Effector memory CD4-positive, alpha-beta T cell (primary cell): ENCODE results near the gene PHGDH.

Experiments
- DNase-seq, 3 donors: peaks; one replicate each; pipeline ENCODE4 v3.0.0-alpha.2; 2020
- H3K27ac ChIP-seq: 2 replicates; pipeline ENCODE4 v1.7.0; 2013; ENCODE audit warnings: mild to moderate bottlenecking, low read length, moderate library complexity; ENCODE audit not compliant: insufficient read depth, poor library complexity, severe bottlenecking
- H3K27me3 ChIP-seq: replicated peaks from 2 replicates; pipeline ENCODE4 v1.7.0; 2013; ENCODE audit warnings: mild to moderate bottlenecking, low read length; ENCODE audit not compliant: insufficient read depth, control insufficient read depth, poor library complexity, severe bottlenecking
- H3K36me3 ChIP-seq: 2 replicates; pipeline ENCODE4 v1.7.0; 2013; ENCODE audit warnings: mild to moderate bottlenecking, low read length, moderate library complexity; ENCODE audit not compliant: control insufficient read depth, insufficient read depth
- H3K4me1 ChIP-seq: 2 replicates; pipeline ENCODE4 v1.7.0; 2013; ENCODE audit warnings: low read length, mild to moderate bottlenecking; ENCODE audit not compliant: control insufficient read depth, insufficient read depth, poor library complexity, severe bottlenecking
- H3K4me3 ChIP-seq: 2 replicates; pipeline ENCODE4 v1.7.0; 2013; ENCODE audit warnings: low read length, low read depth, mild to moderate bottlenecking; ENCODE audit not compliant: insufficient read depth, poor library complexity, severe bottlenecking
- H3K9me3 ChIP-seq: 2 replicates; pipeline ENCODE4 v1.7.0; 2013; ENCODE audit warnings: mild to moderate bottlenecking, low read length, moderate library complexity; ENCODE audit not compliant: control insufficient read depth

PHGDH gene

GRCh38 chr1:119713039-119713748 lies 1.5 kb downstream of the PHGDH start:
- Histone ChIP-seq H3K4me3 (no peak overlapping the region), H3K4me1 (no peaks in the 10 kb centered on the region), H3K36me3 (no peaks in the 10 kb centered on the region), H3K27ac (no peak overlapping the region), H3K9me3 (no peaks in the 10 kb centered on the region), H3K27me3 (no peaks in the 10 kb centered on the region)
- no peak for DNase-seq

- no peak for DNase-seq
- Histone ChIP-seq H3K4me3 (no peak overlapping the region), H3K4me1 (no peaks in the 10 kb centered on the region), H3K36me3 (no peaks in the 10 kb centered on the region), H3K27me3 (no peaks in the 10 kb centered on the region), H3K9me3 (no peaks in the 10 kb centered on the region), H3K27ac (no peak overlapping the region)
Observed at GRCh38 chr1:119713749-119714456, 2.2 kb downstream of the PHGDH start.

- Histone ChIP-seq H3K4me3 (no peak overlapping the region), H3K9me3 (no peaks in the 10 kb centered on the region), H3K27ac (no peak overlapping the region), H3K27me3 (no peaks in the 10 kb centered on the region), H3K4me1 (no peaks in the 10 kb centered on the region), H3K36me3 (no peaks in the 10 kb centered on the region)
- DNase-seq = no peak
Observed at GRCh38 chr1:119714583-119714982, 2.8 kb downstream of the PHGDH start.

GRCh38 chr1:119715542-119715941 lies 3.8 kb downstream of the PHGDH start:
- Histone ChIP-seq H3K4me1 (no peaks in the 10 kb centered on the region), H3K36me3 (no peaks in the 10 kb centered on the region), H3K27me3 (no peaks in the 10 kb centered on the region), H3K27ac (no peak overlapping the region), H3K9me3 (no peaks in the 10 kb centered on the region), H3K4me3 (no peak overlapping the region)
- DNase-seq = no peak

- no peaks in the 10 kb centered on the region for H3K4me1 ChIP-seq
- H3K36me3 ChIP-seq = no peaks in the 10 kb centered on the region
- no peaks in the 10 kb centered on the region for H3K27me3 ChIP-seq
- no peaks in the 10 kb centered on the region for H3K9me3 ChIP-seq
- DNase-seq = no peak
- no peak overlapping the region for H3K27ac ChIP-seq
- H3K4me3 ChIP-seq = no peak overlapping the region
Observed at GRCh38 chr1:119718409-119718808, 6.7 kb downstream of the PHGDH start.

GRCh38 chr1:119718972-119719371 lies 7.2 kb downstream of the PHGDH start:
- Histone ChIP-seq H3K36me3 (no peaks in the 10 kb centered on the region), H3K4me3 (no peak overlapping the region), H3K4me1 (no peaks in the 10 kb centered on the region), H3K9me3 (no peaks in the 10 kb centered on the region), H3K27me3 (no peaks in the 10 kb centered on the region), H3K27ac (no peak overlapping the region)
- DNase-seq = no peak

- Histone ChIP-seq H3K4me1 (no peaks in the 10 kb centered on the region), H3K4me3 (no peak overlapping the region), H3K27me3 (no peaks in the 10 kb centered on the region), H3K9me3 (no peaks in the 10 kb centered on the region), H3K27ac (no peak overlapping the region), H3K36me3 (no peaks in the 10 kb centered on the region)
- no peak for DNase-seq
Observed at GRCh38 chr1:119720866-119721440, 9.2 kb downstream of the PHGDH start.

- DNase-seq = no peak
- H3K4me1 ChIP-seq = no peaks in the 10 kb centered on the region
- no peak overlapping the region for H3K27ac ChIP-seq
- no peak overlapping the region for H3K4me3 ChIP-seq
- no peaks in the 10 kb centered on the region for H3K27me3 ChIP-seq
- no peaks in the 10 kb centered on the region for H3K36me3 ChIP-seq
- H3K9me3 ChIP-seq = no peaks in the 10 kb centered on the region
Observed at GRCh38 chr1:119721896-119722295, 10.2 kb downstream of the PHGDH start.

GRCh38 chr1:119724611-119725218 lies 13.0 kb downstream of the PHGDH start:
- Histone ChIP-seq H3K27ac (no peak overlapping the region), H3K4me1 (no peaks in the 10 kb centered on the region), H3K27me3 (no peaks in the 10 kb centered on the region), H3K4me3 (no peak overlapping the region), H3K9me3 (no peaks in the 10 kb centered on the region), H3K36me3 (no peaks in the 10 kb centered on the region)
- no peak for DNase-seq

- Histone ChIP-seq H3K4me1 (no peaks in the 10 kb centered on the region), H3K27me3 (no peaks in the 10 kb centered on the region), H3K4me3 (no peak overlapping the region), H3K27ac (no peak overlapping the region), H3K36me3 (no peaks in the 10 kb centered on the region), H3K9me3 (no peaks in the 10 kb centered on the region)
- DNase-seq = no peak
Observed at GRCh38 chr1:119725626-119726025, 13.9 kb downstream of the PHGDH start.
